ENCODE results near the gene CYGB. TPM values are rescaled to one million over a fixed set of nuclear protein-coding genes. Genes with fewer than 3 reads are reported as not detected.

Gene CYGB
- polyA plus RNA-seq, 3 donors: 9.2 to 13.4 (median 11.1) TPM

- no peak for DNase-seq (ENCODE audit: low read depth in 3 of 3, low spot score in 2 of 3)
Observed at GRCh38 chr17:76551685-76552084, 14.2 kb upstream of the CYGB start.

- no peak for DNase-seq (ENCODE audit: low read depth in 3 of 3, low spot score in 2 of 3)
Observed at GRCh38 chr17:76550712-76551615, 13.5 kb upstream of the CYGB start.

GRCh38 chr17:76549539-76549938, 12.0 kb upstream of the CYGB start:
- DNase-seq (ENCODE audit: low read depth in 3 of 3, low spot score in 2 of 3): no peak

GRCh38 chr17:76549215-76549518, 11.7 kb upstream of the CYGB start:
- no peak for DNase-seq (ENCODE audit: low read depth in 3 of 3, low spot score in 2 of 3)

GRCh38 chr17:76548378-76549214, 11.1 kb upstream of the CYGB start:
- DNase-seq (ENCODE audit: low read depth in 3 of 3, low spot score in 2 of 3): no peak

- no peak for DNase-seq (ENCODE audit: low read depth in 3 of 3, low spot score in 2 of 3)
Observed at GRCh38 chr17:76547642-76548202, 10.2 kb upstream of the CYGB start.

GRCh38 chr17:76547183-76547641, 9.7 kb upstream of the CYGB start:
- DNase-seq (ENCODE audit: low read depth in 3 of 3, low spot score in 2 of 3): no peak

GRCh38 chr17:76546556-76547182, 9.2 kb upstream of the CYGB start:
- DNase-seq (ENCODE audit: low read depth in 3 of 3, low spot score in 2 of 3): no peak

- no peak for DNase-seq (ENCODE audit: low read depth in 3 of 3, low spot score in 2 of 3)
Observed at GRCh38 chr17:76545918-76546555, 8.5 kb upstream of the CYGB start.

GRCh38 chr17:76544546-76545365, 7.2 kb upstream of the CYGB start:
- no peak for DNase-seq (ENCODE audit: low read depth in 3 of 3, low spot score in 2 of 3)

GRCh38 chr17:76543826-76544545, 6.5 kb upstream of the CYGB start:
- no peak for DNase-seq (ENCODE audit: low read depth in 3 of 3, low spot score in 2 of 3)

- DNase-seq (ENCODE audit: low read depth in 3 of 3, low spot score in 2 of 3): no peak
Observed at GRCh38 chr17:76543482-76543825, 5.9 kb upstream of the CYGB start.

GRCh38 chr17:76542984-76543383, 5.5 kb upstream of the CYGB start:
- no peak for DNase-seq (ENCODE audit: low read depth in 3 of 3, low spot score in 2 of 3)

GRCh38 chr17:76542566-76542971, 5.1 kb upstream of the CYGB start:
- DNase-seq (ENCODE audit: low read depth in 3 of 3, low spot score in 2 of 3): no peak

GRCh38 chr17:76541739-76542454, 4.4 kb upstream of the CYGB start:
- no peak for DNase-seq (ENCODE audit: low read depth in 3 of 3, low spot score in 2 of 3)

- peak; percentile 85 to 95 (median 87) for DNase-seq (ENCODE audit: low read depth in 3 of 3, low spot score in 2 of 3)
Observed at GRCh38 chr17:76540381-76541300, 3.1 kb upstream of the CYGB start.

GRCh38 chr17:76539631-76540271, 2.2 kb upstream of the CYGB start, which contains the start of gene PRCD:
TSS of gene PRCD (plus strand) at chr17:76540044. CDS start at chr17:76540142, 98 bp downstream.
- no peak for DNase-seq (ENCODE audit: low read depth in 3 of 3, low spot score in 2 of 3)
